AG09309 (cell line): ENCODE results near the gene MAMDC4.
"Not testable (repeated sequence)": the region's sequence is repeated elsewhere in the genome, so short reads cannot be mapped to it uniquely, and the experiment has no call there.

Experiments
- DNase-seq: peaks from one replicate; pipeline ENCODE4 v3.0.0-alpha.2; 2010; ENCODE audit warnings: low read depth
- H3K4me3 ChIP-seq: 2 replicates; pipeline ENCODE4 v1.5.1; 2011; ENCODE audit warnings: mild to moderate bottlenecking, low read depth, low read length, moderate library complexity; ENCODE audit not compliant: control insufficient read depth
- TF ChIP-seq, protein P1 (sequence below): IDR thresholded peaks from 2 replicates; pipeline ENCODE4 v1.5.1; 2011; ENCODE audit warnings: mild to moderate bottlenecking, low read depth, low read length, inconsistent platforms; ENCODE audit not compliant: insufficient read depth, control insufficient read depth; ENCODE audit errors: missing control alignments

Gene MAMDC4

DNA sequence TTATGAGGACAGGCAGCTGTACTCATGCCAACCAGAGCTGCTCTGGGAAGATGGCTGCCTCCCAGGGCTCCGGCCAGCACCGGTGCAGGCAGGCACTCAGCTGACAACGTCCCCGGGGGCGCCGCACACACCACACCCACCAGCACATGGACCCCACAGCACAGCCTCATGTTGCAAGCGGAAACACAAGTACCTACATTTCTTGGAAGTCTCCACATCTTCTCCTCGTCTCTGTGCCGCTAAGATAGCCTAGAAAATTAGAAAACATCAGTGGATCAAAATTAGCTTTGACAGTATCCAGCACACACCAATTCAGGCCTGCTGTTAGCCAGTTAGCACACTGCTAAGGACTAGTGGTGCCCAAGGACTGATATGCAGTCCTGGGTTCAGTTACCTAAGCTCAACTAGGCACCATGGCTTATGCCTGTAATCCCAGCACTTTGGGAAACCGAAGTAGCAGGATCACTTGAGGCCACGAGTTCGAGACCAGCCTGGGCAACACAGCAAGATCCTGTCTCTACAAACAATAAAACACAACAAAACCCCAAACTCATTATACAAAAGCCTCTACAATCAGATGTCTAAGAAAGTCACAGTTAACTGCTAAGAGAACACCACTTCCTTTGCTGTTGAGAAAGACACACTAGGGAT, 11.6 kb downstream of the MAMDC4 start:
- H3K4me3 ChIP-seq: no peak overlapping the region
- no peak for DNase-seq
- TF ChIP-seq, protein P1, sequence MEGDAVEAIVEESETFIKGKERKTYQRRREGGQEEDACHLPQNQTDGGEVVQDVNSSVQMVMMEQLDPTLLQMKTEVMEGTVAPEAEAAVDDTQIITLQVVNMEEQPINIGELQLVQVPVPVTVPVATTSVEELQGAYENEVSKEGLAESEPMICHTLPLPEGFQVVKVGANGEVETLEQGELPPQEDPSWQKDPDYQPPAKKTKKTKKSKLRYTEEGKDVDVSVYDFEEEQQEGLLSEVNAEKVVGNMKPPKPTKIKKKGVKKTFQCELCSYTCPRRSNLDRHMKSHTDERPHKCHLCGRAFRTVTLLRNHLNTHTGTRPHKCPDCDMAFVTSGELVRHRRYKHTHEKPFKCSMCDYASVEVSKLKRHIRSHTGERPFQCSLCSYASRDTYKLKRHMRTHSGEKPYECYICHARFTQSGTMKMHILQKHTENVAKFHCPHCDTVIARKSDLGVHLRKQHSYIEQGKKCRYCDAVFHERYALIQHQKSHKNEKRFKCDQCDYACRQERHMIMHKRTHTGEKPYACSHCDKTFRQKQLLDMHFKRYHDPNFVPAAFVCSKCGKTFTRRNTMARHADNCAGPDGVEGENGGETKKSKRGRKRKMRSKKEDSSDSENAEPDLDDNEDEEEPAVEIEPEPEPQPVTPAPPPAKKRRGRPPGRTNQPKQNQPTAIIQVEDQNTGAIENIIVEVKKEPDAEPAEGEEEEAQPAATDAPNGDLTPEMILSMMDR: no peak

DNA sequence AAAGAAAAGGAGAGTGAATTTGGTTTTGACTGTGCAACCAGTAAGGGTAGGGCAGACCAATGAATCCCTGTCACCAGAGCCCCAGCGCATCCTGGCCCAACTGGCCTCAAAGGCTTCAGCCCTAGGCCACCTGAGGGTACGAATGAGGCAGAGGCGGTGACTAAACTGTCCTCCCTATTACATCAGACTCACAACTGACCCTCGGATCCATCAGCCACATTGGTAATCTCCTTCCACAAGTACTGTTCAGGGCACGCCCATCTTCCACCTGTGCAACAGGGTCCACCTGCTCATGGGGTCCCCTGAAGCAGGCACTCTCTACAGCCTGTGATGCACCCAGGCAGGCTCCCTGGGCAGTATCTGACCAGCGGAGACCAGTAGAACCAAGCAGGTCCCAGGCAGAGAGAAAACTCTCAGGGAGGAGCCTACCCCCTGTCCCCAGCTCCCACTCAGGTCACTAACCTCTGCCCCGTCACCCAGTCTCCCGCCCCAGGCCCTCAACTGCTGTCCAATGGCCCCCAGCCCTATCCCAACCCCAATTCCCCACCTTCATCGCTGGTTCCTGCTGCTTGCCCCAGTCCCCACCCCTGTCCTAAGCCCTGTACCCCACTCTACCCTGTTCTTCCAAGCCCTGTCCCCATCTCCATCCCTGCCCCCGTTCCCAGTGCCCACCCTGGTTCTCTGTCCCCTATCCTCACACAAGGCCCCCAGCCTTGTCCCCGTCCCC, 13.1 kb downstream of the MAMDC4 start:
- peak overlapping the region; percentile 58 for H3K4me3 ChIP-seq
- DNase-seq: no peak
- TF ChIP-seq, protein P1: no peak

DNA sequence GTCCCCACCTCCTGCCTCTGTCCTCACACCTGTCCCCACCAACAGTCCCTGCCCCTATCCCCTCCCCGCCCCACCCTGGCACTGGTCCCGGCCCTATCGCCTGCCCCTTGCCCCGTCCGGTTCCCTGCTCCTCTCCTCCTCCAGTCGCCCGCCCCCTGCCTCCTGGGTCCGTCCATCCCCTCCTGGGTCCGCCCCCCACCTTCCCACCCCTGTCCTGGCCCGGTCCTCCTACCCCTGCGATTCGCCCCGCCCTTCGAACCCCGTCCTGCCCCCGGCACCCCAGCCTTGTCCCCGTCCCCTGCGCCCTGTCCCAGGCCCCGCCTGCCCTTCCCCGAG, 13.6 kb downstream of the MAMDC4 start:
- TF ChIP-seq, protein P1: no peak
- DNase-seq: no peak
- H3K4me3 ChIP-seq: peak overlapping the region; percentile 58

DNA sequence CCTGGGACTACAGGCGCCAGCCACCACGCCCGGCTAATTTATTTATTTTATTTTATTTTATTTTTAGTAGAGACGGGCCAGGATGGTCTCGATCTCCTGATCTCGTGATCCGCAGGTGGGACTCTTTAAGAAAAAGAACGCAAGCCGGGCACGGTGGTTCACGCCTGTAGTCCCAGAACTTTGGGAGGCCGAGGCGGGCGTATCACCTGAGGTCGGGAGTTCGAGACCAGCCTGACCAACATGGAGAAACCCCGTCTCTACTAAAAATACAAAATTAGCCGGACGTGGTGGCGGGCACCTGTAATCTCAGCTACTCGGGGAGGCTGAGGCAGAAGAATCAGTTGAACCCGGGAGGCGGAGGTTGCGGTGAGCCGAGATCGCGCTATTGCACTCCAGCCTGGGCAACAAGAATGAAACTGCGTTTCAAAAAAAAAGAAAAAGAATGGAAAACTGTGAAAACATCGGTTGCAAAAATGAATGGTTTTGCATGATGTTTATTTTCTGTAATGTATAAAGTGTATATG, 14.8 kb downstream of the MAMDC4 start:
- peak overlapping the region; percentile 58 for H3K4me3 ChIP-seq
- DNase-seq: not testable (repeated sequence)

DNA sequence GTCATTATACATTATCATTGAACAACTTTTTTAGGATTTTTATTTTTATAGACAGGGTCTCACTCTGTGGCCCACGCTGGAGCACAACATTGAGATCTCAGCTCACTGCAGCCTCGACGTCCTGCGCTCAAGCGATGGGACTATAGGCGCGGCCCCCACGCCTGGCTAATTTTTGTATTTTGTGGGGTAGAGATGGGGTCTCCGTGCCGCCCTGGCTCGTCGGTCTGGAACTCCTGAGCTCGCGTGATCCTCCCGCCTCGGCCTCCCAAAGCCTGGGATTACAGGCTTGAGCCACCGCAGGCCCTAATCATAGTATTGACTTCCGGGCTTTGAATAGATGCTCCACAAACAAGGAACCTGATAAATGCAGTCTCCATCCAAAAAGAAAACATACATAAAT, 15.3 kb downstream of the MAMDC4 start:
- TF ChIP-seq, protein P1: no peak
- H3K4me3 ChIP-seq: no peak overlapping the region
- no peak for DNase-seq

DNA sequence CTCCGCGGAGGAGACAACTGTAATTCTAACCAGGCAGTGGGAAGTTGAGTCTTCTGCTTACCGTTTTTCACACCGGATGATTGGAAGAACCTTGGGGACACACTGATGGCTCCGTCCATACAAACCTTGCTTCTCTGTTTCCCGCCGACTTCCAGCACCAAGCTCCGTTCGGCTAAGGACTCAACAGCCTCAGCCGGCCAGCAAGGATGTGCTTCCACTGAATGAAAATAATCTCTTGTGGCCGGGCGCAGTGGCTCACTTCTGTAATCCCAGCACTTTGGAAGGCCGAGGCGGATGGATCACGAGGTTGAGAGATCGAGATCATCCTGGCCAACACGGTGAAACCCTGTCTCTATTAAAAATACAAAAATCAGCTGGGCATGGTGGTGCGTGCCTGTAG, 15.8 kb downstream of the MAMDC4 start:
- TF ChIP-seq, protein P1: no peak
- H3K4me3 ChIP-seq: no peak overlapping the region
- no peak for DNase-seq

DNA sequence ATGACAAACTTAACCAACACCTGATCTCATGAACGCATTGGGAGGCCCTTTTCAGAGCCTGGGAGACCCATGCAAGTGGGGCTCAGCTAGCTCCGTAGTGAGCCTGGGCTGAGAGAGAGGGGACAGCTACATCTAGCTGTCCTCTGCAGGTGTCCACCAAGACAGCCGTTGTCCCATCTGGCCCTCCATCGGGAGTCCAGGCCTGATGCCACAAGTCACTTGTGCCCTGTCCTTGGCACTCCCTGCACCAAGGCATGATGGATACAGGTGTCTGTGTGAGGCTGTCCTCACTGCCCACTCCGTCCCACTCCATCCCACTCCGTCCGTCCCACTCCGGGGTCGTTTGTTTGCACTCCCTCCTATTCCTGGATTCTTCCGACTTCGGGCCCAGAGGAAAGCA, 16.5 kb downstream of the MAMDC4 start:
- H3K4me3 ChIP-seq: no peak overlapping the region
- TF ChIP-seq, protein P1: no peak
- no peak for DNase-seq

DNA sequence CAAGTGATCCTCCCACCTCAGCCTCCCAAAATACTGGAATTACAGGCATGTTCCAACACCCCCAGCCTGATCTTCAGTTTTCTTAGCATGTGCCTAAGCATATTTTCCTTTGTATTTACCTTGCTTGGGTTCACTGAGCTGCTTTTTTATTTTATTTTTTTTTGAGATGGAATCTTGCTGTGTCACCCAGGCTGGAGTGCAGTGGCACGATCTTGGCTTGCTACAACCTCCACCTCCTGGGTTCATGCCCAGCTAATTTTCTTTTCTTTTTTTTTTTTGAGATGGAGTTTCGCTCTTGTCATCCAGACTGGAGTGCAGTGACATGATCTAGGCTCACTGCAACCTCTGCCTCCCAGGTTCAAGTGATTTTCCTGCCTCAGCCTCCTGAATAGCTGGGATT, 17.5 kb downstream of the MAMDC4 start:
- not testable (repeated sequence) for DNase-seq, H3K4me3 ChIP-seq
